Ishikawa (cell line): Measurements from ENCODE around the gene APOLD1.

Experiments
- CEBPB ChIP-seq: IDR thresholded peaks from 2 replicates; pipeline ENCODE4 v1.6.1; 2012
- CREB1 ChIP-seq: IDR thresholded peaks from 2 replicates; pipeline ENCODE4 v1.6.1; 2012; ENCODE audit warnings: low read depth
- EGR1 ChIP-seq: IDR thresholded peaks from 2 replicates; pipeline ENCODE4 v1.6.1; 2012
- EP300 ChIP-seq: IDR thresholded peaks from 2 replicates; pipeline ENCODE4 v1.6.1; 2012; ENCODE audit warnings: borderline replicate concordance
- YY1 ChIP-seq: IDR thresholded peaks from 2 replicates; pipeline ENCODE4 v1.6.1; 2012; ENCODE audit warnings: low read depth
- ZBTB7A ChIP-seq: IDR thresholded peaks from 2 replicates; pipeline ENCODE4 v1.6.1; 2012; ENCODE audit warnings: low read depth
- TF ChIP-seq, protein P1 (sequence below): IDR thresholded peaks from 2 replicates; pipeline ENCODE4 v1.6.1; 2012

DNA sequence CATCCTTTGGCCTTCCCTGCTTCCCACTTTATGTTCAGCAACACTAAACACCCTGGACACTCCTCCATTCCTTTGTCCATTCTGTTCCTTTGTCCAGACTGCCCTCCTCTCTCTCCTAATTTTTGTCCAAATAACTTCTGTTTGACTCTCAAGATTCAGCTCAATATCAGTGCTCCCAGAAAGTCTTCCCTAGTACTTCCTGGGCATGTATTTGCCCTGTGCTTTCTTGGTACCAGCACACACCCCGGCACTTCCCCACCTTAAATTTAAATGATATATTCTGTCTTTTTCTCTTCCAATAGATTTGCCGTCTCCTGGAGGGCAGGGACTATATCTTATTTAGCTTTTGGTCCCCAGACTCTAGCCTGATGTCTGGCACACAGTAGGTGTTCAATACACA lies 6.5 kb upstream of the APOLD1 start:
- no peak for TF ChIP-seq CREB1
- TF ChIP-seq EGR1, result no peak
- TF ChIP-seq, protein P1, sequence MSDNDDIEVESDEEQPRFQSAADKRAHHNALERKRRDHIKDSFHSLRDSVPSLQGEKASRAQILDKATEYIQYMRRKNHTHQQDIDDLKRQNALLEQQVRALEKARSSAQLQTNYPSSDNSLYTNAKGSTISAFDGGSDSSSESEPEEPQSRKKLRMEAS, result no peak
- TF ChIP-seq CEBPB, result no peak
- TF ChIP-seq ZBTB7A, result no peak
- no peak for TF ChIP-seq EP300
- no peak for TF ChIP-seq YY1
